ENCODE data around the gene LRMDA. TPM values are rescaled to one million over a fixed set of nuclear protein-coding genes. Genes with fewer than 3 reads are reported as not detected.

The LRMDA gene
- total and polyA plus RNA-seq, 2 of the 13 experiments (the other 11 are each of a cell fraction or from before 2014, with no cell fraction given), result 13.4 to 22.0 TPM

GRCh38 chr10:75440271-75440793 lies 8.9 kb downstream of the LRMDA start:
- 76% methylated on average over 4 of the region's 4 CpGs for WGBS (ENCODE audit: low lambda C conversion rate)
- in situ Hi-C loops (cut with HindIII; ENCODE audit: extremely low pct_ligation_motif_present, low pct_unique_long_range_greater_than_20kb), result no loop called here
- CTCF ChIA-PET (ENCODE audit: low intra/inter-chr PET ratio, low total read pairs), result no interaction called here
- TF ChIP-seq, protein P1, sequence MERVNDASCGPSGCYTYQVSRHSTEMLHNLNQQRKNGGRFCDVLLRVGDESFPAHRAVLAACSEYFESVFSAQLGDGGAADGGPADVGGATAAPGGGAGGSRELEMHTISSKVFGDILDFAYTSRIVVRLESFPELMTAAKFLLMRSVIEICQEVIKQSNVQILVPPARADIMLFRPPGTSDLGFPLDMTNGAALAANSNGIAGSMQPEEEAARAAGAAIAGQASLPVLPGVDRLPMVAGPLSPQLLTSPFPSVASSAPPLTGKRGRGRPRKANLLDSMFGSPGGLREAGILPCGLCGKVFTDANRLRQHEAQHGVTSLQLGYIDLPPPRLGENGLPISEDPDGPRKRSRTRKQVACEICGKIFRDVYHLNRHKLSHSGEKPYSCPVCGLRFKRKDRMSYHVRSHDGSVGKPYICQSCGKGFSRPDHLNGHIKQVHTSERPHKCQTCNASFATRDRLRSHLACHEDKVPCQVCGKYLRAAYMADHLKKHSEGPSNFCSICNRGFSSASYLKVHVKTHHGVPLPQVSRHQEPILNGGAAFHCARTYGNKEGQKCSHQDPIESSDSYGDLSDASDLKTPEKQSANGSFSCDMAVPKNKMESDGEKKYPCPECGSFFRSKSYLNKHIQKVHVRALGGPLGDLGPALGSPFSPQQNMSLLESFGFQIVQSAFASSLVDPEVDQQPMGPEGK (CRISPR knock-in tag; IDR thresholded peaks at IDR 0.05), result no peak
- TF ChIP-seq, protein P2, sequence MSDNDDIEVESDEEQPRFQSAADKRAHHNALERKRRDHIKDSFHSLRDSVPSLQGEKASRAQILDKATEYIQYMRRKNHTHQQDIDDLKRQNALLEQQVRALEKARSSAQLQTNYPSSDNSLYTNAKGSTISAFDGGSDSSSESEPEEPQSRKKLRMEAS (IDR thresholded peaks at IDR 0.05), result no peak
- TF ChIP-seq ARID2 (CRISPR knock-in tag; IDR thresholded peaks at IDR 0.05; ENCODE audit: borderline replicate concordance), result no peak
- peak; percentile 19; the same call in 1 of the 2 replicates for TF ChIP-seq FOXA3 (CRISPR knock-in tag; IDR thresholded peaks at IDR 0.05)
- TF ChIP-seq FOXA1 (IDR thresholded peaks at IDR 0.05), result no peak
- TF ChIP-seq FOXA1 (CRISPR knock-in tag; IDR thresholded peaks at IDR 0.05), result peak; percentile 40; the same call in 1 of the 2 replicates
- TF ChIP-seq SAFB2 (CRISPR knock-in tag; IDR thresholded peaks at IDR 0.05; ENCODE audit: borderline replicate concordance, low read depth), result no peak
- no peak for TF ChIP-seq GLI4 (CRISPR knock-in tag; IDR thresholded peaks at IDR 0.05; ENCODE audit: borderline replicate concordance)
- no peak for TF ChIP-seq ZNF768 (CRISPR knock-in tag; IDR thresholded peaks at IDR 0.05)
- TF ChIP-seq ZNF24 (IDR thresholded peaks at IDR 0.05), result no peak
- no peak for TF ChIP-seq FOXK2 (IDR thresholded peaks at IDR 0.05)
- no peak for TF ChIP-seq POLR2AphosphoS2 (IDR thresholded peaks at IDR 0.05; ENCODE audit: low read depth, low read length)
- TF ChIP-seq CCDC6 (CRISPR knock-in tag; IDR thresholded peaks at IDR 0.05), result no peak
- TF ChIP-seq ISL2 (CRISPR knock-in tag; IDR thresholded peaks at IDR 0.05), result no peak
- no peak for TF ChIP-seq MLLT10 (CRISPR knock-in tag; IDR thresholded peaks at IDR 0.05)
- TF ChIP-seq ZFP37 (CRISPR knock-in tag; IDR thresholded peaks at IDR 0.05; ENCODE audit: borderline replicate concordance), result no peak
- no peak for TF ChIP-seq ZNF503 (CRISPR knock-in tag; IDR thresholded peaks at IDR 0.05)
- TF ChIP-seq, protein P3, sequence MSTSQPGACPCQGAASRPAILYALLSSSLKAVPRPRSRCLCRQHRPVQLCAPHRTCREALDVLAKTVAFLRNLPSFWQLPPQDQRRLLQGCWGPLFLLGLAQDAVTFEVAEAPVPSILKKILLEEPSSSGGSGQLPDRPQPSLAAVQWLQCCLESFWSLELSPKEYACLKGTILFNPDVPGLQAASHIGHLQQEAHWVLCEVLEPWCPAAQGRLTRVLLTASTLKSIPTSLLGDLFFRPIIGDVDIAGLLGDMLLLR (CRISPR knock-in tag; IDR thresholded peaks at IDR 0.05), result no peak
- no peak for TF ChIP-seq ZFAT (CRISPR knock-in tag; conservative IDR thresholded peaks at IDR 0.05)
- peak; percentile 23; the same call in 1 of the 2 replicates for TF ChIP-seq HNF4A (CRISPR knock-in tag; IDR thresholded peaks at IDR 0.05)
- TF ChIP-seq TBX3 (IDR thresholded peaks at IDR 0.05; ENCODE audit: borderline replicate concordance), result no peak
- no peak for TF ChIP-seq ZNF639 (CRISPR knock-in tag; conservative IDR thresholded peaks at IDR 0.05)

More at GRCh38 chr10:75440271-75440793, 8.9 kb downstream of the LRMDA start:
- DNase-seq (ENCODE audit: low spot score), result no peak
- Histone ChIP-seq H2AFZ (ENCODE audit: low read length) (no peak overlapping the region), H3K9ac (ENCODE audit: insufficient read depth, low read depth, low read length) (no peak overlapping the region), H3K4me2 (ENCODE audit: low read depth, low read length) (no peak overlapping the region), H3K79me2 (ENCODE audit: insufficient read depth, low read length) (peaks cover 9% of the 10 kb centered on the region), H3K36me3 (replicated peaks in 1 of 2; ENCODE audit: control insufficient read depth in 1 of 2, insufficient read depth in 2 of 2, low read length in 2 of 2) (peaks cover 2 to 3% of the 10 kb centered on the region in 2 experiments; a peak in 3 of 5 replicates), H3K27me3 (ENCODE audit: control insufficient read depth in 1 of 2, insufficient read depth in 2 of 2, low read length in 2 of 2) (no peaks in the 10 kb centered on the region), H3K9me3 (ENCODE audit: low read length) (peaks cover 19% of the 10 kb centered on the region; the same call in 1 of the 2 replicates), H3K27ac (ENCODE audit: extremely low read length, insufficient read depth, low read length) (no peak overlapping the region), H3K4me3 (replicated peaks in 1 of 3; ENCODE audit: insufficient read depth in 1 of 3, low read depth in 2 of 3, low read length in 3 of 3) (no peak overlapping the region), H4K20me1 (ENCODE audit: insufficient read depth, low read length) (no peaks in the 10 kb centered on the region), H3K4me1 (ENCODE audit: insufficient read depth, low read length) (peaks cover 71% of the 10 kb centered on the region)
- peak; percentile 67 for FAIRE-seq
- intact Hi-C loops (cut with micrococcal nuclease; ENCODE audit: unreplicated experiment), result no loop called here
- POLR2A ChIA-PET, result interaction anchor here (2.7 kb wide), 1 partner anchor 9 kb away, joined by 28 read pairs; the partner anchor contains the start of gene LRMDA
- BruUV-seq (replicated peaks), result no TSS peak
- no peak; the same call in 2 of the 3 replicates for ATAC-seq

Data from HepG2 (cell line).